ENCODE data around the gene CROCC2.

DNA sequence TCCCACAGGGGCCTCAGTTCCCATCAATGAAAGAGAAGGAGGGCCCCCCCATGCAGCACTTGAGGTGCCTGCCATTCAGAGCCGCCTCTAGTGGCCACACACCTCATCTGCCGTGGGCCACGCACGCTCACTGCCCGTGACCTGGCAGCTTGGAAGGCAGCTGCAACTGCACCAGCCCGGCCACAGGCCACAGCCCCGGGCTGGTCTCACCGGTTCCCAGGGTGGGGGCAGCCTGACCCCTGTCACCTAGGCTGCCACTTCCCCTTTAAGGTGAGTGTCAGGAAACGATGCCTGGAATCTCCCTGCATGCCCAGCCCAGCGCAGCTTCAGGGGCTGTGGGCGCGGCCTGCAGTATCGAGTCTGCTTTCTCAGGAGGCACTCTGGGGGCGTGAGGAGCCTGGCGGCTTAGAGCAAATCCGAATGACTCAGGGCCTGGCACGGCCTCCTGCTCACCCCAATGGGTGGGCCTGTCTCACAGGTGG is 12.7 kb upstream of the CROCC2 start:
- no peak for TF ChIP-seq SREBF2 (IDR thresholded peaks at IDR 0.05)
- TF ChIP-seq, protein P1, sequence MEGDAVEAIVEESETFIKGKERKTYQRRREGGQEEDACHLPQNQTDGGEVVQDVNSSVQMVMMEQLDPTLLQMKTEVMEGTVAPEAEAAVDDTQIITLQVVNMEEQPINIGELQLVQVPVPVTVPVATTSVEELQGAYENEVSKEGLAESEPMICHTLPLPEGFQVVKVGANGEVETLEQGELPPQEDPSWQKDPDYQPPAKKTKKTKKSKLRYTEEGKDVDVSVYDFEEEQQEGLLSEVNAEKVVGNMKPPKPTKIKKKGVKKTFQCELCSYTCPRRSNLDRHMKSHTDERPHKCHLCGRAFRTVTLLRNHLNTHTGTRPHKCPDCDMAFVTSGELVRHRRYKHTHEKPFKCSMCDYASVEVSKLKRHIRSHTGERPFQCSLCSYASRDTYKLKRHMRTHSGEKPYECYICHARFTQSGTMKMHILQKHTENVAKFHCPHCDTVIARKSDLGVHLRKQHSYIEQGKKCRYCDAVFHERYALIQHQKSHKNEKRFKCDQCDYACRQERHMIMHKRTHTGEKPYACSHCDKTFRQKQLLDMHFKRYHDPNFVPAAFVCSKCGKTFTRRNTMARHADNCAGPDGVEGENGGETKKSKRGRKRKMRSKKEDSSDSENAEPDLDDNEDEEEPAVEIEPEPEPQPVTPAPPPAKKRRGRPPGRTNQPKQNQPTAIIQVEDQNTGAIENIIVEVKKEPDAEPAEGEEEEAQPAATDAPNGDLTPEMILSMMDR (IDR thresholded peaks at IDR 0.05) = no peak
- no peak for TF ChIP-seq EP300 (IDR thresholded peaks at IDR 0.05)
- TF ChIP-seq JUN (IDR thresholded peaks at IDR 0.05) = no peak
- TF ChIP-seq CHD2 (IDR thresholded peaks at IDR 0.05; ENCODE audit: low read length, partially characterized antibody) = no peak
- no peak for TF ChIP-seq RFX5 (IDR thresholded peaks at IDR 0.05)
- TF ChIP-seq, protein P2, sequence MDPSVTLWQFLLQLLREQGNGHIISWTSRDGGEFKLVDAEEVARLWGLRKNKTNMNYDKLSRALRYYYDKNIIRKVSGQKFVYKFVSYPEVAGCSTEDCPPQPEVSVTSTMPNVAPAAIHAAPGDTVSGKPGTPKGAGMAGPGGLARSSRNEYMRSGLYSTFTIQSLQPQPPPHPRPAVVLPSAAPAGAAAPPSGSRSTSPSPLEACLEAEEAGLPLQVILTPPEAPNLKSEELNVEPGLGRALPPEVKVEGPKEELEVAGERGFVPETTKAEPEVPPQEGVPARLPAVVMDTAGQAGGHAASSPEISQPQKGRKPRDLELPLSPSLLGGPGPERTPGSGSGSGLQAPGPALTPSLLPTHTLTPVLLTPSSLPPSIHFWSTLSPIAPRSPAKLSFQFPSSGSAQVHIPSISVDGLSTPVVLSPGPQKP (IDR thresholded peaks at IDR 0.05; ENCODE audit: low read depth, low read length) = no peak
- no peak for TF ChIP-seq ZFP36 (IDR thresholded peaks at IDR 0.05; ENCODE audit: borderline replicate concordance, partially characterized antibody)
- no peak for TF ChIP-seq NFE2L2 (conservative IDR thresholded peaks at IDR 0.05; ENCODE audit: low read length)
